ENCODE data around the gene SFTPB.

GRCh38 chr2:85659324-85659981 is 8.5 kb downstream of the SFTPB start:
- TF ChIP-seq POLR2A (IDR thresholded peaks at IDR 0.05) = no peak
- no peak for TF ChIP-seq CTCF (IDR thresholded peaks at IDR 0.05)

All from heart left ventricle (tissue), 13 donors.